Brain pericyte (primary cell): ENCODE data around the gene STAG2.

Experiments
- DNase-seq: peaks from one replicate; pipeline ENCODE4 v3.0.0-alpha.2; 2012; ENCODE audit warnings: low read depth, low spot score

STAG2 gene

GRCh38 chrX:123973921-123974320 is 12.4 kb downstream of the STAG2 start:
- no peak for DNase-seq

- DNase-seq, result no peak
Measured at GRCh38 chrX:123975180-123975579, 13.7 kb downstream of the STAG2 start.

- no peak for DNase-seq
Measured at GRCh38 chrX:123976706-123977316, 15.3 kb downstream of the STAG2 start.

GRCh38 chrX:123983240-123983639 is 21.7 kb downstream of the STAG2 start:
- DNase-seq, result no peak

GRCh38 chrX:123986377-123986776 is 24.9 kb downstream of the STAG2 start:
- DNase-seq, result no peak

GRCh38 chrX:123988423-123989111 is 27.1 kb downstream of the STAG2 start:
- no peak for DNase-seq

GRCh38 chrX:123989235-123989634 is 27.7 kb downstream of the STAG2 start:
- DNase-seq, result no peak

- DNase-seq, result no peak
Measured at GRCh38 chrX:123990169-123990568, 28.7 kb downstream of the STAG2 start.

- no peak for DNase-seq
Measured at GRCh38 chrX:123990602-123991001, 29.1 kb downstream of the STAG2 start.

- no peak for DNase-seq
Measured at GRCh38 chrX:123993326-123993725, 31.8 kb downstream of the STAG2 start.

- DNase-seq, result no peak
Measured at GRCh38 chrX:123993904-123994635, 32.6 kb downstream of the STAG2 start.

GRCh38 chrX:123994730-123995129 is 33.2 kb downstream of the STAG2 start:
- no peak for DNase-seq

- DNase-seq, result no peak
Measured at GRCh38 chrX:124001581-124001980, 40.1 kb downstream of the STAG2 start.

- DNase-seq, result no peak
Measured at GRCh38 chrX:124005228-124005627, 43.7 kb downstream of the STAG2 start.

- no peak for DNase-seq
Measured at GRCh38 chrX:124010157-124010556, 48.7 kb downstream of the STAG2 start.

- DNase-seq, result no peak
Measured at GRCh38 chrX:124010566-124010965, 49.1 kb downstream of the STAG2 start.

- DNase-seq, result no peak
Measured at GRCh38 chrX:124015721-124016120, 54.2 kb downstream of the STAG2 start.

GRCh38 chrX:124016825-124017224 is 55.3 kb downstream of the STAG2 start:
- no peak for DNase-seq

- DNase-seq, result no peak
Measured at GRCh38 chrX:124018023-124018422, 56.5 kb downstream of the STAG2 start.

GRCh38 chrX:124023838-124024238 is 62.3 kb downstream of the STAG2 start:
- DNase-seq, result no peak

- DNase-seq, result no peak
Measured at GRCh38 chrX:124026529-124026928, 65.0 kb downstream of the STAG2 start.

GRCh38 chrX:124028182-124028581 is 66.7 kb downstream of the STAG2 start:
- DNase-seq, result no peak

- DNase-seq, result no peak
Measured at GRCh38 chrX:124030520-124030919, 69.0 kb downstream of the STAG2 start.
